Subcutaneous adipose tissue (tissue), 4 donors: ENCODE data around the gene IZUMO4. TPM values are rescaled to one million over a fixed set of nuclear protein-coding genes. Genes with fewer than 3 reads are reported as not detected.

Experiments
- total RNA-seq, 4 donors: library from RNA; depleted of rRNA; stranded (reverse); fragments of >200 nt; gene quantifications; one replicate each; pipeline ENCODE4 v1.1.0, GENCODE V29; 2016
- TF ChIP-seq, protein P1 (sequence below): fragments of 450-650 bp; IDR thresholded peaks from one replicate; pipeline ENCODE4 v1.5.1; 2016; ENCODE audit warnings: low read depth, mild to moderate bottlenecking, control low read depth, antibody characterized with exemption, moderate library complexity

IZUMO4 gene, protein sequence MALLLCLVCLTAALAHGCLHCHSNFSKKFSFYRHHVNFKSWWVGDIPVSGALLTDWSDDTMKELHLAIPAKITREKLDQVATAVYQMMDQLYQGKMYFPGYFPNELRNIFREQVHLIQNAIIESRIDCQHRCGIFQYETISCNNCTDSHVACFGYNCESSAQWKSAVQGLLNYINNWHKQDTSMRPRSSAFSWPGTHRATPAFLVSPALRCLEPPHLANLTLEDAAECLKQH
- 10 to 100 TPM in 2 of 4 donors, 1 to 10 TPM in 2; 2.0 to 11.1 (median 6.3) TPM for total RNA-seq

DNA sequence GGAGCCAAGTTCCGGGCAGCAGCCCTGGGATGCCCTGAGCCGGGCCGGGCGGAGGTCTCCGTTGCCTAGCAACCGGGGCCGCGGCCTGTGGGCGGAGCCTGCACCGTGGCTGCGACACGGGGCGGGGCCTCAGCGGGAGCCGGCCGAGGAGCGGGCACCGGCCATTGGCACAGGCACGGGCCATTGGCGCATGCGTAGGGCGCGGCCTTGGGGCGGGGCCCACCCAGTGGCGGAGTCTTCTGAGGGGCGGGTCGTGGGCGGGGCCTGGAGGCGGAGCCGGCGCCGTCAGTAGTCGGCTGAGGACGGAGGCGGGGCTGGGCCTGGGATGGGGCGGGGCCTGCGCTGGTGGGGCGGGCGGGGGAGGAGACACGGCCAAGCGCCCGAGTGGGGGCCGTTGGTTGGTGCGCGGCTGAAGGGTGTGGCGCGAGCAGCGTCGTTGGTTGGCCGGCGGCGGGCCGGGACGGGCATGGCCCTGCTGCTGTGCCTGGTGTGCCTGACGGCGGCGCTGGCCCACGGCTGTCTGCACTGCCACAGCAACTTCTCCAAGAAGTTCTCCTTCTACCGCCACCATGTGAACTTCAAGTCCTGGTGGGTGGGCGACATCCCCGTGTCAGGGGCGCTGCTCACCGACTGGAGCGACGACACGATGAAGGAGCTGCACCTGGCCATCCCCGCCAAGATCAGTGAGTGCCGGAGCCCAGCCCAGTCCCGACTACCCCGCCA, at the start of gene IZUMO4:
Gene IZUMO4, plus strand, starts transcription at position 436 of the 723 bp plus-strand sequence. Its CDS starts 31 bp downstream, at position 467.
- TF ChIP-seq, protein P1, sequence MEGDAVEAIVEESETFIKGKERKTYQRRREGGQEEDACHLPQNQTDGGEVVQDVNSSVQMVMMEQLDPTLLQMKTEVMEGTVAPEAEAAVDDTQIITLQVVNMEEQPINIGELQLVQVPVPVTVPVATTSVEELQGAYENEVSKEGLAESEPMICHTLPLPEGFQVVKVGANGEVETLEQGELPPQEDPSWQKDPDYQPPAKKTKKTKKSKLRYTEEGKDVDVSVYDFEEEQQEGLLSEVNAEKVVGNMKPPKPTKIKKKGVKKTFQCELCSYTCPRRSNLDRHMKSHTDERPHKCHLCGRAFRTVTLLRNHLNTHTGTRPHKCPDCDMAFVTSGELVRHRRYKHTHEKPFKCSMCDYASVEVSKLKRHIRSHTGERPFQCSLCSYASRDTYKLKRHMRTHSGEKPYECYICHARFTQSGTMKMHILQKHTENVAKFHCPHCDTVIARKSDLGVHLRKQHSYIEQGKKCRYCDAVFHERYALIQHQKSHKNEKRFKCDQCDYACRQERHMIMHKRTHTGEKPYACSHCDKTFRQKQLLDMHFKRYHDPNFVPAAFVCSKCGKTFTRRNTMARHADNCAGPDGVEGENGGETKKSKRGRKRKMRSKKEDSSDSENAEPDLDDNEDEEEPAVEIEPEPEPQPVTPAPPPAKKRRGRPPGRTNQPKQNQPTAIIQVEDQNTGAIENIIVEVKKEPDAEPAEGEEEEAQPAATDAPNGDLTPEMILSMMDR: no peak

DNA sequence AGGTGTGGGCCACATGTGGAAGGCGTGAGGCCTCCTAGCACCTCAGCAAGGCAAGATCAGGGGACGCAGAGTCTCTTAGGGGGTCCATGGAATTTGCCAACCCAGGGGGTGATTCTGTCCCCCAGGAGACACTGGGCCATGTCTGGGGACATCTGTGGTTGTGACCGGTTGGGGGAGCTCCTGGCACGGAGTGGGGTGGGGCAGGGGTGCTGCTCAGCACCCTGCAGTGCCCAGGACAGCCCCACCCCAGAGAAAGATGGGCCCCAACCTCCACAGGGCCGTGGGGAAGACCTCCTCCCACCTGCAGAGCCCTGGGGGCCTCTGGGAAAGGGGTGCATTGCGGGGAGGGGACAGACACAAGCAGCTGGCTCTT, 49.7 kb upstream of the IZUMO4 start:
- TF ChIP-seq, protein P1: no peak

DNA sequence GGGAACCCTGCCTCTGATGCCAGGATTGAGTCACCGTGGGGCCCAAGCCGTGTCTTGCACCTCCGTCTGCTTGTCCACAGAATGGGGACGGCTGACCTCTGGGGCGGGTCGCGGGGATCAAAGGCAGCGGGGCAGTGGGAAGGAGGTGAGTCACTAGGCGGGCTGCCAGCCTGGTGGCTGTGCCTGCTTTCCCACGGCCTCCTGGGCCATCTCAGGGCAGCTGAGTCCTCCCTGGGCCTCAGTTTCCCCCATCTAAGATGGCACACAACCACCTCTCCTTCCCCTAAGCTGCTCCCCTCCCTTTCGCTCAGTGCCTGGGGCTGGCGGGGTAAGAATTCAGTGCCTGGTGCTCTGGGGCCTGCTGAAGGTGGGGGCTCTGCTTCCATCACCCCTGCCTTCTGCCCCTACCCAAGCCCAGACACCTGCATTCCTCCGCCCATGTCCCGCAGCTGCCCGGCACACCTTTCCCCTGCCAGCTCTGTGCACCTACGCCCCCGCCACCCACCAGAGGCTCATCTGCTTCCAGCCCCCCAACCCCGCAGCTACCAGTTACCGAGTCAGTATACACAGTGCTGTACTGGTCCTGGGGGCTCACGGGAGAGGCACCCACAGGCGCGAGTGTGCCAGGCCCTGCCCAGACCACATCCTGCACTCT, 49.1 kb upstream of the IZUMO4 start:
- TF ChIP-seq, protein P1: no peak

DNA sequence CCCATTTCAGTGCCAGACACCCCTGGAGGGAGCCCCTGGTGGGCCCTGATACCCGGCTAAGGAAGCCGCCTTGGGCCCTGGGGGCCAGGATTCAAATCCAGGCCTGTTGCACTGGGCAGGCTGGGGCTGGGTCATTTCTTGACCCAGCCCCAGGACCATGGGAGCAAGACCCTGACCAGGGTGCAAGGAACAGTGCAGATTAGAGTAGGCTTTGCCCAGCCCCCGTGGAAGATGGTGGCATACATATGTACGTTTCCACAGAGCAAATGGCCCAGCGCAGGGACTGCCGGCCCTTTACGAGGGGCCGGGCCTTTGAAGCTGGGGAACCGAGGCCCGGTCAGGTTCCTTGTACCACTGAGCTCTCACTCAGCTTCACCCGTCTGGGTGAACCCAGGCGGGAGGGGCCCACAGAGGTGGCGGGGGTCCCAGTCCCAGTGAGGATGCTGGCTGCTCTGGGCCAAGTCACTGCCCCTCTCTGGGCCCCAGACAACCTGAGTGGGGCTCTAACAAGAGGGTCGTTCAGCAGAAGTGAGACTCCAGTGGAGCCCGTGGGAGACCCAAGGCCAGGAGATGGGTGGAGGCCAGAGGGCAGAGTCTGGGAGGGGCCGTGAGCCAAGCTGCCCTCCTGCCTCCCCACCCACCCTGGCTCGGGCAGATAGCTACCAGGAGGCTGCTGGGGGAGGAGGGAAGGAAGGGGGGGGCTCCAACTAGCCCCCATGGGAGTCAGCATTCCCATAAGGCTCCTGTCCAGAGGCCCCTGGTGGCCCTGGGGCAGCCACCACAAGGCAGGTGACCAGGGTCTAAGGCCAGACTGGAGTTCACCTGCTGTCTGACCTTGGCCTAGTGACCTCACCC, 48.4 kb upstream of the IZUMO4 start:
- TF ChIP-seq, protein P1: no peak

DNA sequence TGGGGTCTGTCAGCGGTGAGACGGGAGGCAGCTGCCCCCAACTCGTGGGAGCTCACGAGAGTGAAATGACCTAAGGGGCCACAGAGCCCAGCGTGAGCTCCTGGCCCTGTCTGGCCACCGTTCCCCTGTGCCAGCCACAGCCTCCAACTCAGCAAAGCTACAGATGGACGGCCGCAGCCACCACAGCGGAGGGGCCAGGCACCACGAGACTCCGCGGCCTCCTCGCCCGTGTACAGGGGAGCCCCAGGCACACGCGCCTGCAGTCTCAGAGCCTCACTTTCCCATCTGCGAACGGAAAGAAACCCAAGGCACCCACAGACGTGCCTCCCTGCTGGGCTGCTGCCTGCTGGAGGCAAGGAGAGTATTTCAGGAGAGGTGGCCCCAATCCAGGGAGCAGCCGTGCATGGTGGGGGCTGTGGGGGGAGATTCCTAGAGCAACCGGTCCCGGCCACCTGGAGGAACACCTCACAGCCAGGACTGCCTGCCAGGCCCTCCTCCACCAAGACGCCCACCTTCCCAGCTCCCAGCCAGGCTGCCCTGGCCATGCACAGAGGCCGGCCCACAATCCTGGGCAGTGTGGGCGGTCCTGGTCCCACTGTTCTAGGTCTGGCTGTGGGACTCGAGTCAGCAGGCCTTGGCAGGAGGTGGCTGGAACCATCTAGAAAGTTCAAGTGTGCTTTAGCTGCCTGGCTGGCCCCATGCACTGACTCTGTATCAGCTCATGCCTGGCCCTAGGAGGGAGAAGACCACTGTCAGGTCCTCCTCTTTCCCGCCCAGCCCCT, 47.6 kb upstream of the IZUMO4 start:
- TF ChIP-seq, protein P1: no peak

DNA sequence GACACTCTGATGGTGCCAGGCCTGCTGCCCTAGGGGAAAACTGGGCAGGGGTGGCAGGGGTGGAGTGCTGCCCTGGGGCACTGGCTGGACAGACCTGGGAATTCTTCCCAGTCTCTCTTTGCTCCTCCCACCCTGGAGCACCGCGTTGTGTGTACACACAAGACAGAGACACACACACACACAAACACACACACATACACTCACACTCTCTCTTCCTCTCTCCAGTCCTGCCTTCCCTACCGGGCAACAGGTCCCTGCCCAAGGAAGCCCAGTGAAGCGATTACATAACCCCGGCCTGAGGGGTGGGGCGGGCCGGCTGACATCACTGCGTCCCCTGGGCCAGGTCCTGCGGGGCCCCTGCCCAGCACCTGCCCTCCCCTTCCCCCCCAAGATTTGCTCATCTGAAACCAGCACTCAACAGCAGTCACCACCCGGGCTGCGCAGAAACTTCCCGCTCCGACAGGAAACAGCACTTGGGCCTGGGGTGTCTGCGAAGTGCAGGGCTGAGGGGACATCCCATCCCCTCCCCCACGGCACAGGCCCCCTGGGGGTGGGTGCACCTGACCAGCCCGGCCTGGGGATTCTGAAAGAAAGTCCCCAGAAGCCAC, 46.9 kb upstream of the IZUMO4 start:
- TF ChIP-seq, protein P1: no peak
